Thyroid gland (tissue), 4 donors: ENCODE measurements around the gene COL18A1. TPM values are rescaled to one million over a fixed set of nuclear protein-coding genes. Genes with fewer than 3 reads are reported as not detected.

Experiments used
- DNase-seq, 2 donors: peaks; one replicate each; pipeline ENCODE4 v3.0.0-alpha.2; 2019
- H3K27ac ChIP-seq, 3 donors: fragments of 200-600 bp; sonication (generic); 1 replicate in 2 of 3; 2 replicates in 1 of 3; pipeline ENCODE4 v1.5.1; 2016 to 2019; ENCODE audit warnings: mild to moderate bottlenecking in 1 of 3, moderate library complexity in 1 of 3
- H3K27me3 ChIP-seq: fragments of 200-600 bp; sonication (generic); one replicate; pipeline ENCODE4 v1.5.1; 2019
- H3K36me3 ChIP-seq, 2 donors: fragments of 200-600 bp; sonication (generic); one replicate each; pipeline ENCODE4 v1.5.1; 2016 to 2019
- H3K4me1 ChIP-seq, 2 donors: fragments of 200-600 bp; sonication (generic); one replicate each; pipeline ENCODE4 v1.5.1; 2017 to 2019
- H3K4me3 ChIP-seq, 3 donors: fragments of 200-600 bp; sonication (generic); replicated peaks in 1 of 3; 1 replicate in 2 of 3; 2 replicates in 1 of 3; pipeline ENCODE4 v1.5.1; 2016; ENCODE audit warnings: mild to moderate bottlenecking in 1 of 3
- H3K9me3 ChIP-seq: fragments of 200-600 bp; sonication (generic); one replicate; pipeline ENCODE4 v1.5.1; 2017
- POLR2A ChIP-seq, 2 donors: fragments of 450-650 bp; IDR thresholded peaks; one replicate each; pipeline ENCODE4 v1.6.1; 2017; ENCODE audit warnings: antibody characterized with exemption in 2 of 2, mild to moderate bottlenecking in 2 of 2, moderate library complexity in 1 of 2
- whole genome bisulfite sequencing, 2 donors: methylation state at CpG; one replicate each; pipeline ENCODE4 v1.1.5; 2017; 5-methylcytosine and 5-hydroxymethylcytosine counted together
- intact Hi-C: fragments of 100-400 bp; cut with DNase I; formaldehyde crosslinking; loops from one replicate; pipeline ENCODE4 v1.15.1; 2023
- total RNA-seq, 4 donors: library from RNA; depleted of rRNA; stranded (reverse); fragments of >200 nt; gene quantifications; one replicate each; pipeline ENCODE4 v1.2.3, GENCODE V29; 2016
- TF ChIP-seq, protein P1 (sequence below), 6 experiments: fragments of 200-600 bp in 3 of 6; fragments of 450-650 bp in 3 of 6; sonication (generic) in 3 of 6; IDR thresholded peaks; one replicate each; pipeline ENCODE4 v1.5.1; 2016 to 2019; ENCODE audit warnings: antibody characterized with exemption in 6 of 6, mild to moderate bottlenecking in 2 of 6, inconsistent platforms in 1 of 6, moderate library complexity in 1 of 6

The COL18A1 gene
- total RNA-seq, 4 donors from 2014 or later: 105 to 264 (median 238) TPM

DNA sequence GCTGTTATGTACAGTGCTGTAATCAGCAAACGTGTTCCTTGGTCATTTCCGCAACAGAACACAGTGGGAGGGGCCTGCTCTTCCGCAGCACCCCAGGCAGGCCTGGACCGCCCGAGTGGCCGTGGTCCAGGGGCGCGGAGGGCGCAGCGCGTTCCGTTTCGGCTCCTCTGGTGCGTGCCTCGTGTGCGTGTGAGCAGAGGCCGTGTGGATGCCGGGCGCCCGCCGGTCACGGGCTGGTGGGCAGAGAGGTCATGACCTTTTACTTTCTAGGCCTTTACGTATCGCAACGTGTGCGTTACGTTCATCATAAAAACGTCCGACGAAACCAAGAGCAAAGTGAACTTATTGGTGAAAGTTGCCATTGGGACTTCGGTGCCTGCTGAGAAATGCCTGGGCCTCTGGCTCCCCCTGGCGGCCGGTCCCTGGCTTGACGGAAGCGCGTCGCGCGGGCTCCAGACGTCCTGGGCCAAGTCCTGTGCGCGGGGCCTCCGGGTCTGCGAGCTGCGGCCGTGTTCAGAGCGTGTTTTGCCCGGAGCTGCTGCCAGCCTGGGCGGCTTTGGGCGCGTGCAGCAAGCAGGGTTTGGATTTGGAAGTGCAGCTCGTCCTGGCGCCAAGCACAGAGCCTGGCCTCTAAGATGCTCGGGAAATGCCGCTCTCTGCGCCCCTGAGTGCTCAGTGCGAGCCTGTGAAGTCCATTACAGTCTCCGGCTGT, 34.4 kb downstream of the COL18A1 start:
- H3K4me3 ChIP-seq: peak overlapping the region in 1 of 3 donors; percentile 6
- no peaks in the 10 kb centered on the region for H3K9me3 ChIP-seq
- no peaks in the 10 kb centered on the region for H3K36me3 ChIP-seq
- peak overlapping the region; percentile 15 to 75 (median 75) for H3K27ac ChIP-seq
- 10 to 14% methylated on average over 27 to 41 of the region's 58 CpGs for WGBS, 2 donors
- TF ChIP-seq POLR2A (IDR thresholded peaks at IDR 0.05): no peak
- TF ChIP-seq, protein P1, sequence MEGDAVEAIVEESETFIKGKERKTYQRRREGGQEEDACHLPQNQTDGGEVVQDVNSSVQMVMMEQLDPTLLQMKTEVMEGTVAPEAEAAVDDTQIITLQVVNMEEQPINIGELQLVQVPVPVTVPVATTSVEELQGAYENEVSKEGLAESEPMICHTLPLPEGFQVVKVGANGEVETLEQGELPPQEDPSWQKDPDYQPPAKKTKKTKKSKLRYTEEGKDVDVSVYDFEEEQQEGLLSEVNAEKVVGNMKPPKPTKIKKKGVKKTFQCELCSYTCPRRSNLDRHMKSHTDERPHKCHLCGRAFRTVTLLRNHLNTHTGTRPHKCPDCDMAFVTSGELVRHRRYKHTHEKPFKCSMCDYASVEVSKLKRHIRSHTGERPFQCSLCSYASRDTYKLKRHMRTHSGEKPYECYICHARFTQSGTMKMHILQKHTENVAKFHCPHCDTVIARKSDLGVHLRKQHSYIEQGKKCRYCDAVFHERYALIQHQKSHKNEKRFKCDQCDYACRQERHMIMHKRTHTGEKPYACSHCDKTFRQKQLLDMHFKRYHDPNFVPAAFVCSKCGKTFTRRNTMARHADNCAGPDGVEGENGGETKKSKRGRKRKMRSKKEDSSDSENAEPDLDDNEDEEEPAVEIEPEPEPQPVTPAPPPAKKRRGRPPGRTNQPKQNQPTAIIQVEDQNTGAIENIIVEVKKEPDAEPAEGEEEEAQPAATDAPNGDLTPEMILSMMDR (IDR thresholded peaks at IDR 0.05): peak; percentile 90 to 98 (median 95)
- DNase-seq: peak; percentile 77 to 83
- peaks cover 11 to 32% of the 10 kb centered on the region in 2 donors for H3K4me1 ChIP-seq
- intact Hi-C loops: no loop called here
- H3K27me3 ChIP-seq: no peaks in the 10 kb centered on the region

DNA sequence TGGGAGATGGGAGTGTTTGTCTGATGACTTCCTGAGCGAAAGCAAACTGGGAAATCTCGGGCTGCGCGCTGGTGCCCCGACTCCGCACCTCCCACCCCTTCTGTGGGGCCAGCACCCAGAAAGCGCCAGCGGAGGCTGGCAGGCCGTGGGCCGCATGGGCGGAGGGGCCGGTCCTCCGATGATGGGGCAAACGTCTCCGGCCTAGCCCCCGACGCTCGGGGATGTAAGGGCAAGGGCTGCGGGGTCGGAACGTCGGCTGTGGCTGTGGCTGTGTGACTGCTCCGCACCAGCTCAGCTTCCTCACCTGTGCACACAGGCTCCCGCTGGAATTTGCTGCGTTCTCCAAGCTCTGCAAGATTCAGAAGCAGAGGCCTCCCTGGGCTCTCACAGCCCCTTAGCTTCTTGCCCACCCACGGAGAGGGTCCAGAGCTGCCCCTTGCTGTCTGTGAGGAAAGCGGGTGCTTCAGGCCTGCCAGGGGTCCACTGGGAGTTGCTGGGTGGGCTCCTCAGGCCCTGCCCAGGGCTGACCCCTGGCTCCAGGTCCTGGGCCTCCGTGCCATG, 35.0 kb downstream of the COL18A1 start:
- H3K27me3 ChIP-seq: no peaks in the 10 kb centered on the region
- 97% methylated on average over 7 to 24 of the region's 28 CpGs for WGBS, 2 donors
- intact Hi-C loops: loop anchor here (2.0 kb wide), 1 partner anchor 147 kb away; no protein-coding TSS in a partner anchor
- DNase-seq: no peak
- no peak for TF ChIP-seq POLR2A (IDR thresholded peaks at IDR 0.05)
- TF ChIP-seq, protein P1 (IDR thresholded peaks at IDR 0.05): no peak
- peaks cover 7 to 26% of the 10 kb centered on the region in 2 donors for H3K4me1 ChIP-seq
- H3K4me3 ChIP-seq: no peak overlapping the region
- H3K36me3 ChIP-seq: no peaks in the 10 kb centered on the region
- H3K9me3 ChIP-seq: no peaks in the 10 kb centered on the region
- H3K27ac ChIP-seq: no peak overlapping the region

DNA sequence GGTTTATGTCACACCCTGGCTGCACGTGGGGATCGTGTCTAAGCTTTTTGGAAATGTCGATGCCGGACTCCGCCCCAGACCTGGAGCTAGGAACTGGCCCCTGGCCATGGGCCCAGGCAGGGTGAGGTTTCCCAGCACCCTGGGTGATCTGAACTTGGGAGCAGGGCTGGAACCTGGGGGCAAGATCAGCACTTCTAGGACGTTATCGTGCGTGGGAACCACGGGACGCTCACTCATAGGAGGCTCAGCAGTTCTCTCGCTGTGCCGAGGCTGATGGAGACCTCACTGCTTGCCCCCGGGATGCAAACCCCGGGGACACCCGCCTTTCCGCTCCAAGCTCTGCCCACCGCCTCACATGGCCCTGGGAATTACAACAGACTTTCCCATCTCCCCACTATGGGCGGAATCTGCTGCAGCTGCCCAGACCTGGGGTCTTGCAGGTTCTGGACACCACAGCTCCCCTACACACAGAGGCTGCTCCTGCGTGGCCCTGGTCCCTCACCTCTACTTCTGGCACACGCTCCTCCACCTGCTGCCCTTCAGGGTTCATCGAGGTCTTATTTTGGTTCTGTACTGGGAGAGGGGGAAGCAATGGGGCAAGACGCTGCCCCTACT, 35.9 kb downstream of the COL18A1 start:
- H3K4me1 ChIP-seq: peaks cover 7 to 19% of the 10 kb centered on the region in 2 donors
- no peaks in the 10 kb centered on the region for H3K36me3 ChIP-seq
- no peak for DNase-seq
- no peaks in the 10 kb centered on the region for H3K9me3 ChIP-seq
- no peaks in the 10 kb centered on the region for H3K27me3 ChIP-seq
- H3K4me3 ChIP-seq: no peak overlapping the region
- TF ChIP-seq, protein P1 (IDR thresholded peaks at IDR 0.05): no peak
- TF ChIP-seq POLR2A (IDR thresholded peaks at IDR 0.05): no peak
- 93 to 99% methylated on average over 13 to 17 of the region's 22 CpGs for WGBS, 2 donors
- intact Hi-C loops: loop anchor here (2.0 kb wide), 1 partner anchor 148 kb away; no protein-coding TSS in a partner anchor
- H3K27ac ChIP-seq: no peak overlapping the region

DNA sequence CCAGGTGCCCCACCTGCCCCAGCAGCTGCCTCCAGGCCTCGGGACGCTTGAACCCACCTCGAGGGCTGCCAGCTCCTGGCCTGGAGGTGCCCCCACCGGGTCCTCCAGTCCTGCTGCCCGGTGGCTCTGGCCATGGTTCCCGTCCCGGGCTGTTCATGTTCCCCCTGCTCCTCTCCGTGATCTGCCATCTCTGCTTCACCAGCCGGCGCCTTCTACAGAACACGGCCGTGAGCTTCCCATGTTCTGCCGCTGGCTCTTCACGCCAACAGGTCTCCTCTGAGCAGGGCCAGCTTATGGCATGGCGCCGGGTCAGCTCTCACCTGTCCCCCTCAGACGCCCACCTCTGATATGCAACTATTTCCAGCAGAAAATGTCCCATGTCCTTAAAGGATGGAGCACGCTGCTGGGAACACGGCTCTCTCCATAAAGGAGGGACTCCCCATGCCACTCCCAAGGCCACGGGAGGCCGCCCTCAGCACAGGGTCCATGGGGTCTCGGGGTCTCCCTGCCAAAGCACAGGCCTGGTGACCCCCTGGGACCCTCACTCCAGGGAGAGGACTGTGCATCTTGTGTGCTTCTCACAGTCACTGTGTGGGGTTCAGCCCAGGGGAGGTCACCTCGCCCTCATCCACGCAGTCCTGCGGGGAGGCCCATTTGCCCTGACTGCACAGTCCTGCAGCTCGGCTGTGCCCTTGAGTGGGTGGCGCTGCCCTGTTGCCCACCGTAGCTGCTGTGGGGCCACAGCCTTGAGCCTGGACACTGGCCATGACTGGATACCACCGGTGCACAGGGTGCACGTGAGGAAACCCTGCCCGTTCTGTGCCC, 36.7 kb downstream of the COL18A1 start:
- Histone ChIP-seq H3K4me3 (no peak overlapping the region), H3K27ac (no peak overlapping the region), H3K27me3 (no peaks in the 10 kb centered on the region), H3K36me3 (no peaks in the 10 kb centered on the region), H3K9me3 (no peaks in the 10 kb centered on the region), H3K4me1 (peaks cover 7 to 15% of the 10 kb centered on the region in 2 donors)
- no peak for DNase-seq
- 93 to 97% methylated on average over 30 of the region's 31 CpGs for WGBS, 2 donors
- intact Hi-C loops: loop anchor here (2.0 kb wide), 1 partner anchor 149 kb away; no protein-coding TSS in a partner anchor
- TF ChIP-seq, protein P1 (IDR thresholded peaks at IDR 0.05): no peak
- TF ChIP-seq POLR2A (IDR thresholded peaks at IDR 0.05): no peak
